Keratinocyte (primary cell): ENCODE results near the gene MYCBPAP. TPM values are rescaled to one million over a fixed set of nuclear protein-coding genes. Genes with fewer than 3 reads are reported as not detected.
A peak's percentile ranks its signal among the peaks of the same experiment; 100 is the strongest.

ENCODE experiments used
- DNase-seq: peaks from one replicate; pipeline ENCODE4 v3.0.0-alpha.2; 2011; ENCODE audit warnings: low read depth, missing footprints, low spot score
- FAIRE-seq: peaks from 2 replicates; lab custom pipeline; 2011; peaks lifted over from hg19 to GRCh38; lab: Jason Lieb, UNC
- H2AFZ ChIP-seq: 2 replicates; pipeline ENCODE4 v1.6.0; 2012; ENCODE audit warnings: low read length, control low read depth, inconsistent platforms; ENCODE audit not compliant: control insufficient read depth
- H3K27ac ChIP-seq: 2 replicates; pipeline ENCODE4 v1.5.1; 2011; ENCODE audit warnings: low read length; ENCODE audit not compliant: control insufficient read depth, insufficient read depth
- H3K27me3 ChIP-seq: 3 replicates; pipeline ENCODE4 v1.6.0; 2011; ENCODE audit warnings: low read length; ENCODE audit not compliant: control insufficient read depth, insufficient read depth; ENCODE audit errors: extremely low read depth
- H3K36me3 ChIP-seq, 2 experiments: 2 replicates in 1 of 2; 3 replicates in 1 of 2; pipeline ENCODE4 v1.5.1; 2011; ENCODE audit warnings: low read length in 2 of 2, mild to moderate bottlenecking in 1 of 2; ENCODE audit not compliant: control insufficient read depth in 2 of 2, insufficient read depth in 2 of 2; ENCODE audit errors: extremely low read depth in 1 of 2
- H3K4me1 ChIP-seq: 3 replicates; pipeline ENCODE4 v1.5.1; 2011; ENCODE audit warnings: low read length; ENCODE audit not compliant: control insufficient read depth, insufficient read depth; ENCODE audit errors: extremely low read depth
- H3K4me2 ChIP-seq: 3 replicates; pipeline ENCODE4 v1.6.0; 2011; ENCODE audit warnings: low read depth, low read length; ENCODE audit not compliant: control insufficient read depth, insufficient read depth; ENCODE audit errors: extremely low read depth
- H3K4me3 ChIP-seq, 3 experiments: fragments of 200-600 bp in 1 of 3; sonication (generic) in 1 of 3; 2 replicates in 2 of 3; 3 replicates in 1 of 3; pipeline ENCODE4 v1.5.1; 2011 to 2016; ENCODE audit warnings: low read length in 3 of 3, mild to moderate bottlenecking in 3 of 3, control low read depth in 2 of 3, inconsistent platforms in 1 of 3, low read depth in 1 of 3, mixed read lengths in 1 of 3, mixed run types in 1 of 3, moderate library complexity in 1 of 3; ENCODE audit not compliant: control insufficient read depth in 2 of 3, insufficient read depth in 2 of 3; ENCODE audit errors: extremely low read depth in 1 of 3
- H3K79me2 ChIP-seq: 2 replicates; pipeline ENCODE4 v1.6.0; 2012; ENCODE audit warnings: low read length; ENCODE audit not compliant: control insufficient read depth, insufficient read depth
- H3K9ac ChIP-seq: 3 replicates; pipeline ENCODE4 v1.6.0; 2011; ENCODE audit warnings: low read length; ENCODE audit not compliant: control insufficient read depth, insufficient read depth; ENCODE audit errors: extremely low read depth
- H3K9me1 ChIP-seq: 3 replicates; pipeline ENCODE4 v1.6.0; 2011; ENCODE audit warnings: low read length; ENCODE audit not compliant: control insufficient read depth, insufficient read depth; ENCODE audit errors: extremely low read depth
- H3K9me3 ChIP-seq: 2 replicates; pipeline ENCODE4 v1.5.1; 2012; ENCODE audit warnings: low read depth, low read length; ENCODE audit not compliant: control insufficient read depth
- H4K20me1 ChIP-seq: 3 replicates; pipeline ENCODE4 v1.6.0; 2011; ENCODE audit warnings: low read length; ENCODE audit not compliant: control insufficient read depth, insufficient read depth; ENCODE audit errors: extremely low read depth
- CTCF ChIP-seq, 3 experiments: IDR thresholded peaks in 1 of 3; conservative IDR thresholded peaks in 1 of 3; optimal IDR thresholded peaks in 1 of 3; 2 replicates in 2 of 3; 3 replicates in 1 of 3; pipeline versions ENCODE3 to v1.5.1; 2011; ENCODE audit warnings: low read length in 3 of 3, mild to moderate bottlenecking in 3 of 3, moderate library complexity in 2 of 3, control low read depth in 1 of 3, inconsistent platforms in 1 of 3; ENCODE audit not compliant: insufficient read depth in 2 of 3; ENCODE audit errors: extremely low read depth in 1 of 3
- EZH2 ChIP-seq: IDR thresholded peaks from one replicate; pipeline ENCODE4 v1.6.1; 2012; ENCODE audit warnings: inconsistent platforms, mild to moderate bottlenecking, low read length, moderate library complexity
- dilution Hi-C: fragments of 300-500 bp; cut with MboI; formaldehyde crosslinking; loops from one replicate; pipeline ENCODE4 v1.7.0; 2020; ENCODE audit warnings: low sequenced_read_pairs; ENCODE audit not compliant: extremely low pct_ligation_motif_present
- polyA plus RNA-seq, 5 experiments: library from polyadenylated mRNA; depleted of rRNA in 3 of 5; stranded (reverse) in 3 of 5; stranded (forward) in 1 of 5; unstranded in 1 of 5; fragments of >200 nt; gene quantifications; 1 replicate in 1 of 5; 2 replicates in 3 of 5; 3 replicates in 1 of 5; pipeline versions ENCODE4 v1.2.1 to v1.2.3, GENCODE V29; 2011 to 2012; ENCODE audit warnings: missing spikeins in 2 of 5, low read depth in 1 of 5, low replicate concordance in 1 of 5

MYCBPAP gene
- polyA plus RNA-seq, 1 donor (not counting 4 experiments of a cell fraction or from before 2014, with no cell fraction given) = 9.5 TPM

- DNase-seq (no peak), FAIRE-seq (peak; percentile 85)
- Histone ChIP-seq H3K36me3 (peaks cover 22 to 41% of the 10 kb centered on the region in 2 experiments), H3K27me3 (no peaks in the 10 kb centered on the region), H3K4me1 (peaks cover 66% of the 10 kb centered on the region), H4K20me1 (peaks cover 7% of the 10 kb centered on the region), H3K27ac (peak overlapping the region; percentile 71), H3K9me3 (no peaks in the 10 kb centered on the region), H3K4me2 (peak overlapping the region; percentile 93), H3K9ac (peak overlapping the region; percentile 82), H3K4me3 (peak overlapping the region; percentile 67 to 82 (median 70)), H3K79me2 (peaks cover 74% of the 10 kb centered on the region), H3K9me1 (peaks cover 3% of the 10 kb centered on the region), H2AFZ (no peak overlapping the region)
- no peak for TF ChIP-seq EZH2
- no peak for TF ChIP-seq CTCF (optimal IDR thresholded peaks at IDR 0.05 in 1 of 3, IDR thresholded peaks at IDR 0.05 in 1 of 3, conservative IDR thresholded peaks at IDR 0.05 in 1 of 3; ENCODE audit: extremely low read depth in 1 of 3, insufficient read depth in 2 of 3, low read length in 3 of 3)
- dilution Hi-C loops = no loop called here
Observed at GRCh38 chr17:50535407-50535806, 27.2 kb downstream of the MYCBPAP start.

GRCh38 chr17:50536683-50537646 lies 28.7 kb downstream of the MYCBPAP start:
- Histone ChIP-seq H3K27ac (no peak overlapping the region), H3K4me3 (peak overlapping the region; percentile 0 to 82 (median 26)), H3K9ac (peak overlapping the region; percentile 13), H3K4me2 (peak overlapping the region; percentile 93), H3K9me3 (no peaks in the 10 kb centered on the region), H2AFZ (no peak overlapping the region), H3K4me1 (peaks cover 74% of the 10 kb centered on the region), H3K9me1 (peaks cover 3% of the 10 kb centered on the region), H3K79me2 (peaks cover 74% of the 10 kb centered on the region), H4K20me1 (peaks cover 7% of the 10 kb centered on the region), H3K36me3 (peaks cover 26 to 51% of the 10 kb centered on the region in 2 experiments), H3K27me3 (no peaks in the 10 kb centered on the region)
- no peak for DNase-seq
- dilution Hi-C loops = no loop called here
- FAIRE-seq = peak; percentile 39
- TF ChIP-seq CTCF (optimal IDR thresholded peaks at IDR 0.05 in 1 of 3, IDR thresholded peaks at IDR 0.05 in 1 of 3, conservative IDR thresholded peaks at IDR 0.05 in 1 of 3; ENCODE audit: extremely low read depth in 1 of 3, insufficient read depth in 2 of 3, low read length in 3 of 3) = no peak
- no peak for TF ChIP-seq EZH2
